Activated CD8-positive, alpha-beta memory T cell treated with anti-CD3 and anti-CD28 coated beads for 1 hour (primary cell): ENCODE results near the gene KCNJ12.
"Not testable (repeated sequence)": the region's sequence is repeated elsewhere in the genome, so short reads cannot be mapped to it uniquely, and the experiment has no call there.

ENCODE experiments used
- DNase-seq, 2 donors: peaks; one replicate each; pipeline ENCODE4 v3.0.0-alpha.2; 2020; ENCODE audit warnings: low read depth in 1 of 2; ENCODE audit errors: extremely low read depth in 1 of 2

Gene KCNJ12

GRCh38 chr17:21376081-21376758 is at the start of gene KCNJ12:
Gene KCNJ12, plus strand, starts transcription at chr17:21376357. Its CDS starts 38,986 bp downstream, at chr17:21415343.
- DNase-seq: no peak

- not testable (repeated sequence) for DNase-seq
These were observed 48.2 kb upstream of the KCNJ12 start for GRCh38 chr17:21327921-21328320.

- not testable (repeated sequence) for DNase-seq
These were observed 47.4 kb upstream of the KCNJ12 start for GRCh38 chr17:21328778-21329177.

GRCh38 chr17:21330436-21331160 is 45.6 kb upstream of the KCNJ12 start:
- no peak for DNase-seq

- DNase-seq: not testable (repeated sequence)
These were observed 39.4 kb upstream of the KCNJ12 start for GRCh38 chr17:21336541-21337294.

- DNase-seq: not testable (repeated sequence)
These were observed 38.1 kb upstream of the KCNJ12 start for GRCh38 chr17:21337981-21338625.

GRCh38 chr17:21339011-21339410 is 37.1 kb upstream of the KCNJ12 start:
- no peak for DNase-seq

GRCh38 chr17:21339571-21339970 is 36.6 kb upstream of the KCNJ12 start:
- not testable (repeated sequence) for DNase-seq

- not testable (repeated sequence) for DNase-seq
These were observed 35.8 kb upstream of the KCNJ12 start for GRCh38 chr17:21340407-21340806.

GRCh38 chr17:21341279-21341678 is 34.9 kb upstream of the KCNJ12 start:
- not testable (repeated sequence) for DNase-seq

GRCh38 chr17:21341925-21342540 is 34.1 kb upstream of the KCNJ12 start:
- not testable (repeated sequence) for DNase-seq

- DNase-seq: not testable (repeated sequence)
These were observed 32.9 kb upstream of the KCNJ12 start for GRCh38 chr17:21343061-21343949.

GRCh38 chr17:21344801-21345200 is 31.4 kb upstream of the KCNJ12 start:
- not testable (repeated sequence) for DNase-seq

- DNase-seq: no peak
These were observed 30.9 kb upstream of the KCNJ12 start for GRCh38 chr17:21345236-21345635.

- DNase-seq: not testable (repeated sequence)
These were observed 30.1 kb upstream of the KCNJ12 start for GRCh38 chr17:21346107-21346506.

GRCh38 chr17:21346651-21347250 is 29.4 kb upstream of the KCNJ12 start:
- DNase-seq: not testable (repeated sequence)

- DNase-seq: not testable (repeated sequence)
These were observed 28.5 kb upstream of the KCNJ12 start for GRCh38 chr17:21347660-21348059.

GRCh38 chr17:21348081-21348925 is 27.9 kb upstream of the KCNJ12 start:
- not testable (repeated sequence) for DNase-seq
